HepG2 (cell line): ENCODE data around the gene CTNNA2.

Experiments
- CTCF ChIP-seq: sonication (generic); formaldehyde crosslinking; IDR thresholded peaks from 2 replicates; pipeline ENCODE4 v1.5.0; 2020; ENCODE audit warnings: mild to moderate bottlenecking, missing genetic modification reagents, moderate library complexity
- HOXA5 ChIP-seq: sonication (generic); formaldehyde crosslinking; IDR thresholded peaks from 2 replicates; pipeline ENCODE4 v1.4.0; 2020; ENCODE audit warnings: missing genetic modification reagents
- HOXA9 ChIP-seq: sonication (generic); formaldehyde crosslinking; IDR thresholded peaks from 2 replicates; pipeline ENCODE4 v1.8.1; 2022; ENCODE audit warnings: missing genetic modification reagents, mild to moderate bottlenecking, moderate library complexity, borderline replicate concordance
- NFYB ChIP-seq: sonication (generic); formaldehyde crosslinking; IDR thresholded peaks from 2 replicates; pipeline ENCODE4 v1.4.0; 2020; ENCODE audit warnings: missing genetic modification reagents
- POLR2AphosphoS5 ChIP-seq: IDR thresholded peaks from 2 replicates; pipeline ENCODE4 v1.6.1; 2012; ENCODE audit warnings: low read depth, low read length
- REST ChIP-seq, 2 experiments: IDR thresholded peaks; 2 replicates each; pipeline ENCODE4 v1.6.1; 2011 to 2012; ENCODE audit warnings: low read length in 2 of 2, borderline replicate concordance in 1 of 2, low read depth in 1 of 2, mild to moderate bottlenecking in 1 of 2, moderate library complexity in 1 of 2
- RFX5 ChIP-seq: IDR thresholded peaks from 2 replicates; pipeline ENCODE4 v1.6.1; 2011; ENCODE audit warnings: low read depth, low read length, improper control_type of control experiment
- SETDB1 ChIP-seq: sonication (generic); formaldehyde crosslinking; IDR thresholded peaks from 2 replicates; pipeline ENCODE4 v1.5.1; 2020; ENCODE audit warnings: missing genetic modification reagents, mild to moderate bottlenecking, borderline replicate concordance
- TCF12 ChIP-seq, 2 experiments: fragments of 450-650 bp in 1 of 2; sonication (generic) in 1 of 2; formaldehyde crosslinking in 1 of 2; IDR thresholded peaks; 2 replicates each; pipeline versions ENCODE4 v1.6.1 to v1.8.0; 2017 to 2022; ENCODE audit warnings: antibody characterized with exemption in 1 of 2, mild to moderate bottlenecking in 1 of 2, missing genetic modification reagents in 1 of 2, moderate library complexity in 1 of 2
- ZNF17 ChIP-seq: sonication (generic); formaldehyde crosslinking; IDR thresholded peaks from 2 replicates; pipeline ENCODE4 v1.5.0; 2020; ENCODE audit warnings: mild to moderate bottlenecking, missing genetic modification reagents
- ZNF343 ChIP-seq: sonication (generic); formaldehyde crosslinking; IDR thresholded peaks from 2 replicates; pipeline ENCODE4 v1.4.0; 2020; ENCODE audit warnings: mild to moderate bottlenecking, missing genetic modification reagents
- ZNF557 ChIP-seq: sonication (generic); formaldehyde crosslinking; IDR thresholded peaks from 2 replicates; pipeline ENCODE4 v1.4.0; 2020; ENCODE audit warnings: missing genetic modification reagents
- ZNF678 ChIP-seq: sonication (generic); formaldehyde crosslinking; IDR thresholded peaks from 2 replicates; pipeline ENCODE4 v1.4.0; 2020; ENCODE audit warnings: mild to moderate bottlenecking, missing genetic modification reagents

- TF ChIP-seq ZNF557 (CRISPR knock-in tag) (no peak), SETDB1 (no peak), RFX5 (no peak), ZNF17 (no peak), REST (IDR thresholded peaks at IDR 0.05; ENCODE audit: borderline replicate concordance in 1 of 2, low read depth in 1 of 2, low read length in 2 of 2) (no peak), CTCF (CRISPR knock-in tag) (no peak), ZNF678 (no peak), POLR2AphosphoS5 (no peak), HOXA5 (no peak), TCF12 (IDR thresholded peaks at IDR 0.05) (no peak), TCF12 (CRISPR knock-in tag; IDR thresholded peaks at IDR 0.05) (no peak), NFYB (CRISPR knock-in tag) (no peak), HOXA9 (CRISPR knock-in tag) (no peak), ZNF343 (CRISPR knock-in tag) (no peak)
Measured at GRCh38 chr2:80242355-80242910, 729.6 kb downstream of the CTNNA2 start.
